NT2/D1 (cell line): Measurements from ENCODE around the gene LRCH1.

Source experiments
- DNase-seq: peaks from one replicate; pipeline ENCODE4 v3.0.0-alpha.2; 2011; ENCODE audit warnings: low read depth, low spot score
- H3K27me3 ChIP-seq: 2 replicates; pipeline ENCODE4 v1.6.0; 2011; ENCODE audit warnings: mild to moderate bottlenecking; ENCODE audit not compliant: insufficient read length, insufficient read depth
- H3K36me3 ChIP-seq: 2 replicates; pipeline ENCODE4 v1.6.1; 2011; ENCODE audit warnings: mild to moderate bottlenecking, low read length, mixed read lengths; ENCODE audit not compliant: insufficient read depth, insufficient read length
- H3K4me1 ChIP-seq: 2 replicates; pipeline ENCODE4 v1.5.1; 2011; ENCODE audit not compliant: insufficient read depth, insufficient read length
- H3K4me3 ChIP-seq: 2 replicates; pipeline ENCODE4 v1.5.1; 2011; ENCODE audit warnings: low read depth; ENCODE audit not compliant: insufficient read length
- H3K9ac ChIP-seq: 2 replicates; pipeline ENCODE4 v1.6.0; 2011; ENCODE audit warnings: low read depth; ENCODE audit not compliant: insufficient read length
- H3K9me3 ChIP-seq: 2 replicates; pipeline ENCODE4 v1.5.1; 2011; ENCODE audit warnings: mild to moderate bottlenecking, low read length; ENCODE audit not compliant: insufficient read depth
- SUZ12 ChIP-seq: IDR thresholded peaks from 2 replicates; pipeline ENCODE4 v1.6.1; 2011; ENCODE audit not compliant: insufficient read length, insufficient read depth; ENCODE audit errors: extremely low read depth
- YY1 ChIP-seq: IDR thresholded peaks from 2 replicates; pipeline ENCODE4 v1.6.1; 2011; ENCODE audit not compliant: insufficient read length, insufficient read depth
- ZNF274 ChIP-seq: IDR thresholded peaks from 2 replicates; pipeline ENCODE4 v1.6.1; 2011; ENCODE audit warnings: mild to moderate bottlenecking, low read depth, low read length

The LRCH1 gene

DNA sequence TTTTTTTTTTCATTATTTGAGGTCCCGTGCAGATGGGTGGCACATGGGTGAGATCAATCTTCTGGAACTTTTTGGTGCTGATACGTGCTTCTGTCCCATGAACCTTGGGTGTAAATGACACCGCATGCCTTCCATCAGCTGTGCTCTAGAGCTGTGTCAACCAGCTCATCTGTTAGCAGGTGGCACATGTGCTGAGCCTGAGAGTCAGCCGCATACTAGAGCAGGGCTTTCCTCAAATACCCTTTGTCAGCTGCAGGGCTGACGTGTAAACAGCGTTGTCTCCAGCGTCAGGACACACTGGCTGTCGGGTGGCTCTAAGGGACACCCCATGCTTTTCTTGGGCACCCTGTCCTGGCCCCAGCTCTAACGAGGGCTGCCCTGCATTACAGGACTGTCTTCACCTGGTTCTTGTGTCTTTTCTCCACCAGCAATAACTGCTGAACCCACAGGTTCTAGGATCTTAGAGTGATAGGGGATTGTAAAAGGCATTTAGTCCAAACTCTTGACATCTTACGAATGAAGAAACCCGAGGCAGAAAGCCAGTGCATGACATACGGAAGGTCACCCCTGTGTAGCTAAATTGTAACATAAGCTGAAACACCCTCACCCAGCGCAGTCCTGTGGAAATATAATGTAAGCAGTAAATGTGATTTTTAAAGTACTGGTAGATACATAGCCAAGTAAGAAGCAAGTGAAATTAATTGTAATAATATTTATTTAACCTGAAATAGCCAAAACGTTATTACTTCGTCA lies 119.5 kb downstream of the LRCH1 start:
- DNase-seq: no peak
- no peak overlapping the region for H3K9ac ChIP-seq
- no peaks in the 10 kb centered on the region for H3K27me3 ChIP-seq
- H3K9me3 ChIP-seq: no peaks in the 10 kb centered on the region
- H3K4me3 ChIP-seq: no peak overlapping the region
- no peaks in the 10 kb centered on the region for H3K4me1 ChIP-seq
- TF ChIP-seq SUZ12 (no peak), YY1 (no peak), ZNF274 (no peak)
- H3K36me3 ChIP-seq: peaks cover 5% of the 10 kb centered on the region

DNA sequence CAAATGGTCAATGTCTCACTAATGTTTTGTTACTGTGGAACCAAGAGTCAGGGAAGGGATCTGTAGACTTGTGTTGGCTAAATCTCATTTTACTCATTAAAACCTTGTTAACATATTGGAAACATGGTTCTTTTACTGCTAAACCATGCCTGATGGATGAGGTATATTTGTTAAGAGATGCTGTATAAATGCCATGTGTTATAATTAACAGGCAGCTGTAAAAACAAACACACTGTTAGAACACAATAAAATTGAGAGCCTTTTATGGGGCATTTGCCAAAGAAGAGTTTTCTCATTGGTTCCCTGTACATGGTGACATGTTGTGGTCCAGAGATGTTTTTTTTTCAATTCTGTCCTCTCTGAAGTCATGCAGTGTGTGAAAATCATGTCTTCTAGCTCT lies 122.0 kb downstream of the LRCH1 start:
- Histone ChIP-seq H3K4me1 (no peaks in the 10 kb centered on the region), H3K9ac (no peak overlapping the region), H3K9me3 (no peaks in the 10 kb centered on the region), H3K4me3 (no peak overlapping the region), H3K27me3 (no peaks in the 10 kb centered on the region), H3K36me3 (peaks cover 2% of the 10 kb centered on the region)
- DNase-seq: no peak
- TF ChIP-seq YY1: no peak
- no peak for TF ChIP-seq SUZ12
- TF ChIP-seq ZNF274: no peak

DNA sequence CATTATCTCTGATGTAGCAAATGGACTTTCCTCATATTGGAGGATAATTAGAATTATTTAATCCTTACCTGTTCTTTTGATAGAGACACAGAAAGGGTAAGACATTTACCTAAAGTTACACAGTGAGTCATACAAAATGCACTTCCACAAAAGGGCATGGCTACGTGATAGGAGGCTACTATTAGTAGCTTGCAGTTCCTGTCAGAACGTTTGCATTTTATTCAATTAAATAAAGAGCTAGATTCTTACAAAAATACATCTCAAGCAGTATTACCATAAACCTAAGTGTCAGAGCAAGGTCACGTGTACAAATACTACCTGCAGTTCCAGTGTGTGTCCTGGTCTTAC lies 123.4 kb downstream of the LRCH1 start:
- Histone ChIP-seq H3K4me3 (no peak overlapping the region), H3K9me3 (no peaks in the 10 kb centered on the region), H3K9ac (no peak overlapping the region), H3K27me3 (no peaks in the 10 kb centered on the region), H3K4me1 (no peaks in the 10 kb centered on the region), H3K36me3 (no peaks in the 10 kb centered on the region)
- DNase-seq: no peak
- no peak for TF ChIP-seq YY1
- no peak for TF ChIP-seq SUZ12
- no peak for TF ChIP-seq ZNF274

GRCh38 chr13:46679369-46680120 lies 126.6 kb downstream of the LRCH1 start:
- Histone ChIP-seq H3K27me3 (no peaks in the 10 kb centered on the region), H3K36me3 (peaks cover 4% of the 10 kb centered on the region), H3K4me3 (no peak overlapping the region), H3K9ac (no peak overlapping the region), H3K9me3 (no peaks in the 10 kb centered on the region), H3K4me1 (no peaks in the 10 kb centered on the region)
- TF ChIP-seq SUZ12: no peak
- no peak for TF ChIP-seq YY1
- no peak for TF ChIP-seq ZNF274
- no peak for DNase-seq

DNA sequence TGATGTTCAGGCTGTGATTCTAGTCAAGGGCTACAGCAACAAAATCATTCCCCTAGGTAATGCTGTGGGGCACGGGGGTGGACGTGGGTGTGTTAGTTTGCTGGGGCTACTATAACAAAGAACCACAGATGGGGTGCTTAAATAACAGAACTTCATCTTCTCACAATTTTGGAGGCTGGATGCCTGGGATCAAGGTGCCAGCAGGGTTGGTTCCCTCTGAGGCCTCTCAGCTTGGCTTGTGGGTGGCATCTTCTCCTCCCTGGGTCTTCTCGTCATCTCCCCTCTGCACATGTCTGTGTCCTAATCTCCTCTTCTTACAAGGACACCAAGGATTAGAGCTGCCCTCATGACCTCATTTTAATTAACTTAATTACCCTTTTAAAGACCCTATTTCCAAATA lies 129.0 kb downstream of the LRCH1 start:
- no peak for TF ChIP-seq SUZ12
- TF ChIP-seq ZNF274: no peak
- no peak for TF ChIP-seq YY1
- Histone ChIP-seq H3K36me3 (peaks cover 4% of the 10 kb centered on the region), H3K27me3 (no peaks in the 10 kb centered on the region), H3K4me1 (no peaks in the 10 kb centered on the region), H3K9me3 (no peaks in the 10 kb centered on the region), H3K4me3 (no peak overlapping the region), H3K9ac (no peak overlapping the region)
- no peak for DNase-seq

- Histone ChIP-seq H3K36me3 (peaks cover 4% of the 10 kb centered on the region), H3K9ac (no peak overlapping the region), H3K9me3 (no peaks in the 10 kb centered on the region), H3K4me1 (no peaks in the 10 kb centered on the region), H3K27me3 (no peaks in the 10 kb centered on the region), H3K4me3 (no peak overlapping the region)
- TF ChIP-seq YY1: no peak
- no peak for TF ChIP-seq SUZ12
- no peak for TF ChIP-seq ZNF274
- no peak for DNase-seq
Observed at GRCh38 chr13:46682707-46683106, 129.7 kb downstream of the LRCH1 start.

GRCh38 chr13:46683676-46684260 lies 130.8 kb downstream of the LRCH1 start:
- Histone ChIP-seq H3K27me3 (no peaks in the 10 kb centered on the region), H3K9me3 (no peaks in the 10 kb centered on the region), H3K4me3 (no peak overlapping the region), H3K4me1 (no peaks in the 10 kb centered on the region), H3K9ac (no peak overlapping the region), H3K36me3 (peaks cover 4% of the 10 kb centered on the region)
- no peak for TF ChIP-seq SUZ12
- TF ChIP-seq YY1: no peak
- TF ChIP-seq ZNF274: no peak
- no peak for DNase-seq
